GM12873 (cell line): ENCODE measurements around the gene PI4K2A.

Experiments used
- TF ChIP-seq, protein P1 (sequence below): IDR thresholded peaks from 2 replicates; pipeline ENCODE4 v1.5.1; 2012; ENCODE audit warnings: low read depth, mild to moderate bottlenecking, moderate library complexity, low read length, control low read depth; ENCODE audit not compliant: insufficient read depth; ENCODE audit errors: missing control alignments

The PI4K2A gene

GRCh38 chr10:97713826-97714400, 73.4 kb downstream of the PI4K2A start:
- TF ChIP-seq, protein P1, sequence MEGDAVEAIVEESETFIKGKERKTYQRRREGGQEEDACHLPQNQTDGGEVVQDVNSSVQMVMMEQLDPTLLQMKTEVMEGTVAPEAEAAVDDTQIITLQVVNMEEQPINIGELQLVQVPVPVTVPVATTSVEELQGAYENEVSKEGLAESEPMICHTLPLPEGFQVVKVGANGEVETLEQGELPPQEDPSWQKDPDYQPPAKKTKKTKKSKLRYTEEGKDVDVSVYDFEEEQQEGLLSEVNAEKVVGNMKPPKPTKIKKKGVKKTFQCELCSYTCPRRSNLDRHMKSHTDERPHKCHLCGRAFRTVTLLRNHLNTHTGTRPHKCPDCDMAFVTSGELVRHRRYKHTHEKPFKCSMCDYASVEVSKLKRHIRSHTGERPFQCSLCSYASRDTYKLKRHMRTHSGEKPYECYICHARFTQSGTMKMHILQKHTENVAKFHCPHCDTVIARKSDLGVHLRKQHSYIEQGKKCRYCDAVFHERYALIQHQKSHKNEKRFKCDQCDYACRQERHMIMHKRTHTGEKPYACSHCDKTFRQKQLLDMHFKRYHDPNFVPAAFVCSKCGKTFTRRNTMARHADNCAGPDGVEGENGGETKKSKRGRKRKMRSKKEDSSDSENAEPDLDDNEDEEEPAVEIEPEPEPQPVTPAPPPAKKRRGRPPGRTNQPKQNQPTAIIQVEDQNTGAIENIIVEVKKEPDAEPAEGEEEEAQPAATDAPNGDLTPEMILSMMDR = peak; percentile 42

DNA sequence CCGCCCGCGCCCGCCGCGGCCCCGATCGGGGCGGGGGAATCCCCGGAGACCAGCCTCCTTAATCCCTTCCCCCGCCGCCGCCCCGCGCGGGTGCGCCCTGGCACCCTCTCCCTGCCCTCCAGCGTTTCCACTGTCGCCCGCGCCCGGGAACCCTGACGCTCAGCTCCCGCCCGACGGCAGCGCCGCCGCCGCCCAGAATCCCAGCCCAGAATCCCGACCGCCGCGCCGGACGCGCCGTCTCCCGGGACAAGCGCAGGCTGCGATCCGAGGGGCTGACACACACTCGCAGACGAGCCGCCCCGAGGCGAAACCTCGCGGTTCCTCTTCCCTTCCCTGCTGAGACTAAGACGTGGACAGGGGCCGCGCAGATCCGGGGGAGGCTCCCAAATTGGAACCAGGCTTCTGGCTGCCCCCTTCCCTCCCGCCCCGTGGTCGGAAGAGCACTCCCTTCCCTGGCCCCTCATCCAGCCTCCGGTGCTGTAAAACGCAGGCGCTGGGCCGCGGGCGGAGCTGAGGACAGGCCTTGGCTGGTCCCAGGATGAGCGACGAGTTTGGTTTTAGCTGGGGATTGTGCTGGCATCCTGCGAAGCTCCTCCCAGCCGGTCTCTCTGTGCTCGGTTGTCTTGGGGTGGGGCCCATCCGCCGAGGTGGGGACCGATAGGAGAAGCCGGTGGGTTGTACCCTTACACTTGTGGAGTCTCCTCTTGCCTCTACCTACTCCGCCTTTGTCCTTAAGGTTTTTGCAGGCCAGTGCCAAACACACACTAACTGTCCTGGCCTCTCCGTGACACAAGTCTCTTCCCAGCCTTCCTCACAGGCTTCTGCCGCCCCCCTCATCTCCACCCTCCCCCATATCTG, 74.2 kb downstream of the PI4K2A start:
- TF ChIP-seq, protein P1 = no peak

DNA sequence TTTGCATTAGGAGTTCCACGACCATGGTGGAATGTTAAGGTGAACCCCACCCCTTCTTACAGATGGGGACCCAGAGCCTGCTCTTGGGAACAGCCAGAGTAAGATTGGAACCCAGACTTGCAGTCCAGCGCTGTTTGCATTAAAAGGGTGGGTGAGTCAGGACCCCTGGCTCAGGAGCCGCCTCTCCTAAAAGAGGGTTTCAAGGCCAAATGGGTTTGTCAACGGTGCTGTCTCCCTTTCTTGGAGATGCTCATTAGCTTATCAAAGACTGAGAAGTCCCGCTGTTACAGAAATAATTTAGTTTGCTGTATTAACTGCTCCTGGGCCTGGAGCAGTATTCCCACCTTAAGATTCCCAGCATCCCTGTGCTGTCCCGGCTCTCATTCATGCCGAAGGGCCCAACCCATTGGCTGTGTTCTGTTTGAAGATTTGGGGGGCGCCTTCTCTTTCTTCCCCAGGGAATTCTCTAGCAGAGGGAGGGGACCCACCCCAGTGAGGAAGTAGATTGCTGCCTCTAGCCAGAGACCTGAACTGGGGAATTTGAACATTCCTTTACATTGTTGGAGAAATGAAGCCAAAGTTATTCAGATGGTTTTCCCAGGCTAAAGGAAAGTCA, 74.9 kb downstream of the PI4K2A start:
- TF ChIP-seq, protein P1 = no peak

DNA sequence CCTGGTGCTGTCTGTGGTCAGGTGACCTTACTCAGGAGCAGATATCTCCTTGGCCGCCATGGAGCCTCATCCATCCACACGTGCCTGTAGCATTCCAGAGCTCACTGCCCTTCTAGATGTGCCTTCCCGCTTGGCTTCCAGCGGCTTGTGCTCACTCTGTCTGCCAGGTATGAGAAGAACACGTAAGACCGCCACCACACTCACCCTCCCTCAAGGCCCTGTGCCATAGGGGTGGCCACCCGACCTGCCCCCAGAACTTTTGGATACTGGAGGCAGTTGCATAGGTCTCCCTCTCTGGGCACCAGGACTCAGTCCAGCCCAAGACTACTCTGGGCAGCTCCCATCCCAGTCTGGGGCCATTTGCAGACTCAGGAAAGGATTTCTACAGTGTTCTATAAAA, 77.2 kb downstream of the PI4K2A start:
- TF ChIP-seq, protein P1 = no peak

DNA sequence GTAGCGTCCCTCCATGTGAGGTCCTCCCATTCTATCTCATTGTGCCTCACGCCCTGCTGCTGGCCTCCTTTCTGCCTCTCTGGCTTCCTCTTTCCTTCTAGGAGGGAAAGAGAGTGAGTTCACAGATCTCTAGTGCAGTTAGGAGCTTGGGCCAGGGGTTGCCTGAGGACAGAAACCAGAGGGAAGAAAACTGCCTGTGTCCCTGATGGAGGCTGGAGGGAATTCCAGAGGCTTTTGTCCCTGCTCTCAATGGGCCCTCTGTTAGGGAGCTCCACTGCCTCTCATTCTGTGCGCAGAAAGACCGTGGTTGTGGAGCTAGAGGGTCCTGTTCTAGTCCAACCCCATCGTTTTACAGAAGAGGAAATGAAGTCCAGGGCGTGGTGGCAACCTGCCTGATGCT, 77.7 kb downstream of the PI4K2A start:
- TF ChIP-seq, protein P1 = no peak

DNA sequence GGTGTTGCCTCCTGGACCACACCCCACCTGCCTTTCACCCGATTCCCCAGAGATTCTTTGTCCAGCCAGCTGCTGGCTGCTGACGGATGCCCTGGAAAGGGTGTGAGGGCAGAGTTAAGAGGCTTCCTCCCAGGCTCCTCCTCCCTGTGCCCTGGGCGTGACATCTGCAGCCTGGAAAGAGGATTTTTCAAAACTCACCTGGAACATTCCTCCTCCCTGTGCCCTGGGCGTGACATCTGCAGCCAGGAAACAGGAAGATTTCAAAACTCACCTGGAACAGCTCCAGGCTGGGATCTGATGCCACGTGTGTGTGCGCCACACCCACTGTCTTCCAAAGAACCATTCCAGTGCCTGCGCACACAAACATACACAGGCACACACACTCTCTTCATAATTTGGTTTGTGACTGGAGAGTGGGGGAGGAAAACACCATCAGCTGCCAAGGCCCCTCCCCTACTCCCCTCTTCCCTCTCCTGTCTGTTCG, 78.2 kb downstream of the PI4K2A start:
- TF ChIP-seq, protein P1 = no peak

DNA sequence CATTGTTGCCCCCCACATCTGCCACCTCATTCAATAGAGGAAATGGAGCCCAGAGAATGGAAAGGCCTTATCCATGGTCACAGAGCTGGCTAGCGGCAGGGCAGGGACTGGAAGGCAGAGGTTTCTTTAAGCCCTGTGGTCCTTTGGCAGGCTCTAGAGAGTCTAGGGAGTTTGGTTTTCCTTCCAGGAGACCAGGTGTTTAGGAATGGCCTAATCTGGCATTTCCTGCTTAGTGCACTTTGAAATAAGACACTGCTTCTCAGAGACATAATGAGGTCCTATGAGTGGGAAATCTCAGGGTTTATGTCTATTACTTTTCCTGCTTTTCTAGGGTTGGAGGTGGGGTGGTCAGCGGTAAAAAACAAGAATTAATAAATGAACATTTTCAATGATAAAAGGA, 79.1 kb downstream of the PI4K2A start:
- TF ChIP-seq, protein P1 = no peak
